Esophagus muscularis mucosa (tissue), 3 donors: Measurements from ENCODE around the gene MAGI2.

Experiments
- POLR2A ChIP-seq: fragments of 450-650 bp; IDR thresholded peaks from one replicate; pipeline ENCODE4 v1.6.1; 2017; ENCODE audit warnings: antibody characterized with exemption, moderate library complexity, mild to moderate bottlenecking, low read depth
- TF ChIP-seq, protein P1 (sequence below), 3 experiments: fragments of 200-600 bp in 2 of 3; fragments of 450-650 bp in 1 of 3; sonication (generic) in 2 of 3; IDR thresholded peaks; one replicate each; pipeline ENCODE4 v1.5.1; 2017 to 2019; ENCODE audit warnings: antibody characterized with exemption in 3 of 3, mild to moderate bottlenecking in 2 of 3, moderate library complexity in 1 of 3

DNA sequence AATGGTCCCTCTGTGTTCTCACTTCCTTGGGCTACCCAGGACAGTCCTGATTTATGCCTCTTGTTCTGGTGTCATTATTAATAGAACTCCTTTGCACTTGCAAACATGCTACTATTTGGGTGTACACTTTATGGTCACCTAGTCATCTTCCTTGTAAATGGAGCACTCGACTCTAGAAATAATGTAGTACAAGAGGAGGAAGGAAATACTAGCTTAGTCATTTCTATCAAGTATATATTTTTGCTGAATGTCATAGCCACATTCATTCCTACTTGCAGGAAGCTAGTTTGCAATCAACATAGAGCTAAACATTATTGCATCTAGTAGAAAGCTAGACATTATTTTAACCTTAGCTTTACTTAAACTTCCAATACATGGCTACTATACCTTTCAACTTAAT, 335.3 kb downstream of the MAGI2 start:
- TF ChIP-seq, protein P1, sequence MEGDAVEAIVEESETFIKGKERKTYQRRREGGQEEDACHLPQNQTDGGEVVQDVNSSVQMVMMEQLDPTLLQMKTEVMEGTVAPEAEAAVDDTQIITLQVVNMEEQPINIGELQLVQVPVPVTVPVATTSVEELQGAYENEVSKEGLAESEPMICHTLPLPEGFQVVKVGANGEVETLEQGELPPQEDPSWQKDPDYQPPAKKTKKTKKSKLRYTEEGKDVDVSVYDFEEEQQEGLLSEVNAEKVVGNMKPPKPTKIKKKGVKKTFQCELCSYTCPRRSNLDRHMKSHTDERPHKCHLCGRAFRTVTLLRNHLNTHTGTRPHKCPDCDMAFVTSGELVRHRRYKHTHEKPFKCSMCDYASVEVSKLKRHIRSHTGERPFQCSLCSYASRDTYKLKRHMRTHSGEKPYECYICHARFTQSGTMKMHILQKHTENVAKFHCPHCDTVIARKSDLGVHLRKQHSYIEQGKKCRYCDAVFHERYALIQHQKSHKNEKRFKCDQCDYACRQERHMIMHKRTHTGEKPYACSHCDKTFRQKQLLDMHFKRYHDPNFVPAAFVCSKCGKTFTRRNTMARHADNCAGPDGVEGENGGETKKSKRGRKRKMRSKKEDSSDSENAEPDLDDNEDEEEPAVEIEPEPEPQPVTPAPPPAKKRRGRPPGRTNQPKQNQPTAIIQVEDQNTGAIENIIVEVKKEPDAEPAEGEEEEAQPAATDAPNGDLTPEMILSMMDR (IDR thresholded peaks at IDR 0.05) = no peak
- no peak for TF ChIP-seq POLR2A
